Lung (tissue), 13 donors: ENCODE data around the gene AP1M2. TPM values are rescaled to one million over a fixed set of nuclear protein-coding genes. Genes with fewer than 3 reads are reported as not detected.

ENCODE experiments used
- ATAC-seq: fragments of 200-7000 bp; cut with Tn5 transposase; one replicate; pipeline ENCODE4 v1.9.1; 2020; ENCODE audit warnings: moderate number of reproducible peaks; ENCODE audit not compliant: insufficient read depth, low FRiP score
- DNase-seq, 3 donors: peaks; one replicate each; pipeline ENCODE4 v3.0.0-alpha.2; 2013 to 2017
- H3K27ac ChIP-seq, 2 donors: one replicate each; pipeline ENCODE4 v1.5.1; 2013; ENCODE audit warnings: mild to moderate bottlenecking in 2 of 2, moderate library complexity in 2 of 2, control low read depth in 1 of 2, inconsistent platforms in 1 of 2, low read depth in 1 of 2, low read length in 1 of 2
- H3K27me3 ChIP-seq, 3 donors: one replicate each; pipeline ENCODE4 v1.5.1; 2013; ENCODE audit warnings: low read length in 2 of 3; ENCODE audit not compliant: control insufficient read depth in 3 of 3, insufficient read depth in 3 of 3
- H3K36me3 ChIP-seq, 4 donors: one replicate each; pipeline ENCODE4 v1.5.1; 2013; ENCODE audit warnings: low read length in 4 of 4, mild to moderate bottlenecking in 1 of 4, moderate library complexity in 1 of 4; ENCODE audit not compliant: control insufficient read depth in 4 of 4, insufficient read depth in 4 of 4
- H3K4me1 ChIP-seq, 5 donors: one replicate each; pipeline ENCODE4 v1.5.1; 2013; ENCODE audit warnings: low read length in 5 of 5, mild to moderate bottlenecking in 2 of 5, moderate library complexity in 1 of 5; ENCODE audit not compliant: control insufficient read depth in 5 of 5, insufficient read depth in 5 of 5
- H3K4me3 ChIP-seq: one replicate; pipeline ENCODE4 v1.5.1; 2013; ENCODE audit warnings: mild to moderate bottlenecking, control low read depth, moderate library complexity
- H3K9ac ChIP-seq, 2 donors: one replicate each; pipeline ENCODE4 v1.5.1; 2013; ENCODE audit warnings: low read length in 2 of 2, control low read depth in 1 of 2; ENCODE audit not compliant: insufficient read depth in 1 of 2
- H3K9me3 ChIP-seq, 4 donors: one replicate each; pipeline ENCODE4 v1.5.1; 2013; ENCODE audit warnings: low read length in 3 of 4, mild to moderate bottlenecking in 1 of 4, moderate library complexity in 1 of 4; ENCODE audit not compliant: control insufficient read depth in 4 of 4, insufficient read depth in 3 of 4
- WGBS, 2 donors: extraction: QIAGEN DNeasy Blood & Tissue Kit; methylation state at CpG; one replicate each; pipeline ENCODE4 v1.1.7; 2013; 5-methylcytosine and 5-hydroxymethylcytosine counted together
- polyA plus RNA-seq, 2 donors: library from polyadenylated mRNA; stranded (reverse); fragments of 200-250 nt; gene quantifications; one replicate each; pipeline ENCODE4 v1.2.1, GENCODE V29; 2013
- small RNA-seq: library from RNA; depleted of rRNA; stranded (forward); fragments of <200 nt; gene quantifications from one replicate; pipeline ENCODE3, GENCODE V24; 2014; ENCODE audit warnings: low replicate concordance
- total RNA-seq, 2 donors: library from RNA; depleted of rRNA in 1 of 2; stranded (reverse); fragments of >200 nt in 1 of 2; gene quantifications; one replicate each; pipeline ENCODE4 v1.2.1, GENCODE V29; 2014 to 2021
- TF ChIP-seq, protein P1 (sequence below): IDR thresholded peaks from 2 replicates; pipeline ENCODE4 v1.5.1; 2012; ENCODE audit warnings: mild to moderate bottlenecking; ENCODE audit errors: control extremely low read depth, extremely low read depth
- donor health status: control.
- donor health status: control.
- donor health status: Bipolar disorder and iron deficiency.
- donor health status: healthy.
- donor health status: DM: yes; HTN: yes; CAD: no.

Gene AP1M2
- total and polyA plus RNA-seq, 4 donors = 31.6 to 70.9 (median 48.9) TPM

DNA sequence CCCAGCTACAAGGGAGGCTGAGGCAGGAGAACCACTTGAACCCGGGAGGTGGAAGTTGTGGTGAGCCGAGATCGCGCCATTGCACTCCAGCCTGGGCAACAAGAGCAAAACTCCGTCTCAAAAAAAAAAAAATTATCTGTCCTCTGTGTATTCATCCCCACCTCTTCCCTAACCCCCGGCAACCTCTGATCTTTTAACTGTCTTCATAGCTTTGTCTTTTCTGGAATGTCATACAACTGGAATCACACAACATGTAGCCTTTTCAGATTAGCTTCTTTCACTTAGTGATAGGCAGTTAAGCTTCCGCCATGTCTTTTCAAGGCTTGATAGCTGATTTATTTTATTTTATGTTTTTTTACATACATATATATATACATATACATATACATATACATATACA, 61.5 kb downstream of the AP1M2 start:
- Histone ChIP-seq H3K9me3 (no peaks in the 10 kb centered on the region), H3K36me3 (no peaks in the 10 kb centered on the region), H3K9ac (no peak overlapping the region), H3K4me1 (no peaks in the 10 kb centered on the region), H3K27ac (no peak overlapping the region), H3K4me3 (no peak overlapping the region), H3K27me3 (peaks cover 0 to 2% (median 0%) of the 10 kb centered on the region in 3 donors)
- no peak for ATAC-seq
- 84 to 93% methylated on average over 7 of the region's 7 CpGs for WGBS, 2 donors
- TF ChIP-seq, protein P1, sequence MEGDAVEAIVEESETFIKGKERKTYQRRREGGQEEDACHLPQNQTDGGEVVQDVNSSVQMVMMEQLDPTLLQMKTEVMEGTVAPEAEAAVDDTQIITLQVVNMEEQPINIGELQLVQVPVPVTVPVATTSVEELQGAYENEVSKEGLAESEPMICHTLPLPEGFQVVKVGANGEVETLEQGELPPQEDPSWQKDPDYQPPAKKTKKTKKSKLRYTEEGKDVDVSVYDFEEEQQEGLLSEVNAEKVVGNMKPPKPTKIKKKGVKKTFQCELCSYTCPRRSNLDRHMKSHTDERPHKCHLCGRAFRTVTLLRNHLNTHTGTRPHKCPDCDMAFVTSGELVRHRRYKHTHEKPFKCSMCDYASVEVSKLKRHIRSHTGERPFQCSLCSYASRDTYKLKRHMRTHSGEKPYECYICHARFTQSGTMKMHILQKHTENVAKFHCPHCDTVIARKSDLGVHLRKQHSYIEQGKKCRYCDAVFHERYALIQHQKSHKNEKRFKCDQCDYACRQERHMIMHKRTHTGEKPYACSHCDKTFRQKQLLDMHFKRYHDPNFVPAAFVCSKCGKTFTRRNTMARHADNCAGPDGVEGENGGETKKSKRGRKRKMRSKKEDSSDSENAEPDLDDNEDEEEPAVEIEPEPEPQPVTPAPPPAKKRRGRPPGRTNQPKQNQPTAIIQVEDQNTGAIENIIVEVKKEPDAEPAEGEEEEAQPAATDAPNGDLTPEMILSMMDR = no peak
- no peak for DNase-seq

- Histone ChIP-seq H3K27ac (no peak overlapping the region), H3K27me3 (peaks cover 0 to 16% (median 14%) of the 10 kb centered on the region in 3 donors), H3K9me3 (no peaks in the 10 kb centered on the region), H3K36me3 (no peaks in the 10 kb centered on the region), H3K4me1 (peaks cover 0 to 2% (median 0%) of the 10 kb centered on the region in 5 donors), H3K4me3 (no peak overlapping the region), H3K9ac (no peak overlapping the region)
- no peak for DNase-seq
- no peak for ATAC-seq
- TF ChIP-seq, protein P1 = no peak
- WGBS, 2 donors = 73 to 85% methylated on average over 3 of the region's 3 CpGs
Observed at GRCh38 chr19:10523135-10523636, 63.9 kb downstream of the AP1M2 start.

Small RNA genes within 50 kb of the gene (small RNA-seq; reads per million reads assigned to genes)
- gene MIR1238 (not detected), gene RNU7-140P (not detected)

Other genes with a start within 250 kb of the AP1M2 start
- gene ICAM3, start 247.7 kb downstream of the AP1M2 start, total RNA-seq = 10 to 100 TPM; 12.1 to 25.5 TPM
- 10 to 100 TPM in 1 of 2 donors, 1 to 10 TPM in 1; 8.1 to 56.1 TPM for gene ICAM3, start 247.7 kb downstream of the AP1M2 start, polyA plus RNA-seq
- 100 to 1,000 TPM; 102 to 175 TPM for gene TYK2, start 206.7 kb downstream of the AP1M2 start, total RNA-seq
- 100 to 1,000 TPM; 137 to 162 TPM for gene TYK2, start 206.7 kb downstream of the AP1M2 start, polyA plus RNA-seq
- gene CDC37, start 183.8 kb downstream of the AP1M2 start, total RNA-seq = 100 to 1,000 TPM; 110 to 156 TPM
- 100 to 1,000 TPM; 223 to 294 TPM for gene CDC37, start 183.8 kb downstream of the AP1M2 start, polyA plus RNA-seq
- gene PDE4A, start 166.8 kb downstream of the AP1M2 start, total RNA-seq = 10 to 100 TPM; 11.9 to 23.6 TPM
- gene PDE4A, start 166.8 kb downstream of the AP1M2 start, polyA plus RNA-seq = 10 to 100 TPM; 10.3 to 13.7 TPM
- gene KEAP1, start 84.0 kb downstream of the AP1M2 start, total RNA-seq = 10 to 100 TPM; 44.8 to 73.5 TPM
- 10 to 100 TPM; 51.0 to 69.5 TPM for gene KEAP1, start 84.0 kb downstream of the AP1M2 start, polyA plus RNA-seq
- gene S1PR5, start 69.9 kb downstream of the AP1M2 start, total RNA-seq = 1 to 10 TPM in 1 of 2 donors, under 1 TPM in 1; 0.26 to 1.2 TPM
- 1 to 10 TPM in 1 of 2 donors, under 1 TPM in 1; 0.55 to 1.4 TPM for gene S1PR5, start 69.9 kb downstream of the AP1M2 start, polyA plus RNA-seq
- gene ATG4D, start 43.4 kb downstream of the AP1M2 start, total RNA-seq = 10 to 100 TPM; 13.4 to 34.0 TPM
- gene ATG4D, start 43.4 kb downstream of the AP1M2 start, polyA plus RNA-seq = 10 to 100 TPM; 26.0 to 28.8 TPM
- 10 to 100 TPM; 12.8 to 26.0 TPM for gene KRI1, start 21.3 kb downstream of the AP1M2 start, total RNA-seq
- 10 to 100 TPM; 16.6 to 21.5 TPM for gene KRI1, start 21.3 kb downstream of the AP1M2 start, polyA plus RNA-seq
- gene CDKN2D, start 18.3 kb downstream of the AP1M2 start, total RNA-seq = 10 to 100 TPM; 12.5 to 14.3 TPM
- 10 to 100 TPM; 13.5 to 74.9 TPM for gene CDKN2D, start 18.3 kb downstream of the AP1M2 start, polyA plus RNA-seq
- 100 to 1,000 TPM; 115 to 173 TPM for gene SLC44A2, start 38.2 kb upstream of the AP1M2 start, total RNA-seq
- 100 to 1,000 TPM in 1 of 2 donors, 10 to 100 TPM in 1; 83.6 to 122 TPM for gene SLC44A2, start 38.2 kb upstream of the AP1M2 start, polyA plus RNA-seq
- gene ILF3, start 67.0 kb upstream of the AP1M2 start, total RNA-seq = 100 to 1,000 TPM; 146 to 225 TPM
- gene ILF3, start 67.0 kb upstream of the AP1M2 start, polyA plus RNA-seq = 100 to 1,000 TPM; 105 to 117 TPM
- gene QTRT1, start 114.1 kb upstream of the AP1M2 start, total RNA-seq = 10 to 100 TPM; 21.0 to 54.5 TPM
- 10 to 100 TPM; 46.9 to 70.6 TPM for gene QTRT1, start 114.1 kb upstream of the AP1M2 start, polyA plus RNA-seq
- gene DNM2, start 130.8 kb upstream of the AP1M2 start, total RNA-seq = 100 to 1,000 TPM; 202 to 277 TPM
- 100 to 1,000 TPM; 172 to 206 TPM for gene DNM2, start 130.8 kb upstream of the AP1M2 start, polyA plus RNA-seq
- gene TMED1, start 248.9 kb upstream of the AP1M2 start, total RNA-seq = 10 to 100 TPM; 30.6 to 37.2 TPM
- 10 to 100 TPM; 25.8 to 49.8 TPM for gene TMED1, start 248.9 kb upstream of the AP1M2 start, polyA plus RNA-seq